ENCODE measurements around the gene DOCK10.
"Not testable (repeated sequence)": the region's sequence is repeated elsewhere in the genome, so short reads cannot be mapped to it uniquely, and the experiment has no call there.

DOCK10 gene

DNA sequence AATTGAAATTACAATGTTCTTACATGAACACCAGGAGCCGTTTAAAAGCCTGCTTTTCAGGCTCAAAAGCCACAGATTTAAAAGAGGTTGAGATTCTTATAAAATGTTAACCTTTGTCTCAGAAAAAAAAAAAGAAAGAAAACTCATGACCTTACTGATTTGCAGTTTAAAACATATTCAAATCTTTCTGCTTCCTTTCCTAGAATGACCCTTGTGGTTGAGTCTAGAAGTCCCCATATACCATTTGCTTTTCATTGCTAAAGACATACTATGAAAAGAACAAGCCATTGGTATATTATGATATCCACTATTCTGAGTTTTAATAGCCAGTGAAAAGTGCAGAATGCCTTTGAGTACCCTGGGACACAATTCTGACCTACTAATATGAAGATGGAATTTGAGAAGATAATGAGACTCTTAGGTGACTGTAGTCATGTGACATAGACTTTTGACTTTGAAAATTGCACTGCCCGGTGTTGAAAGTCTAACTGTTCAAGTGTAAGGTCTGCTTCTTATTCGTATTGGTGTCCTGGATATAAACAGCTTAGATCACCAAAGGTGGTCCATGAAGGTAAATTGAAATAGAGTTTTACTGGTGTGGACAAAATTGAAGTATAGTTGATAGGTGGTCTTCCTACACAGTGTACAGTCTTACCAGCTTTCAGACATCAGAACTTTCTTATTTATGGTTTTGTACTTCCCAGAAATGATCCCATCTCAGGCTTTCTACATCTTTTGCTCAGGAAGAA lies 117.0 kb downstream of the DOCK10 start:
- in situ Hi-C loops (cut with HindIII; ENCODE audit: low pct_unique_long_range_greater_than_20kb, low sequenced_read_pairs): no loop called here
- no peak for TF ChIP-seq JUND (IDR thresholded peaks at IDR 0.05; ENCODE audit: low read depth)

DNA sequence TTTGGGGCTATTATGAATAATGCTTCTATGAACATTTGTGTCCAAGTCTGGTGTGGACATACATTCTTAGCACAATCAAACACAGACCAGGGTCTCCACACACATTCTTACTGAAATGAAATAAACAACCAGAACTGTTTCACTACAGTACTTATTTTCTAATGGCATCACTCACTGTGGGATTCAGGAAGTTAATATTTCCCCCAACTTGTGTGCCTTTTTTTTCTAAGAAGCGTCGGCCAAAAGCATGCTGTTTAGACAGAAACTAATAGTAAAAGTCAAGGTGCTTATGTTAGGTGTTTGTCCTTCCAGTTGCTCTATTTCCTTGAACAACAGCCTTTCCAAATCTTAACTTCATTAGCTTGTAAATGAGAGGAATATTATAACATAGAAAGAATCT lies 117.6 kb downstream of the DOCK10 start:
- in situ Hi-C loops (cut with HindIII; ENCODE audit: low pct_unique_long_range_greater_than_20kb, low sequenced_read_pairs): no loop called here
- DNase-seq (ENCODE audit: low read depth in 1 of 2, low spot score in 1 of 2): no peak
- TF ChIP-seq JUND (IDR thresholded peaks at IDR 0.05; ENCODE audit: low read depth): no peak

More for the DNA sequence above, 117.0 kb downstream of the DOCK10 start:
- no peak for DNase-seq (ENCODE audit: low read depth in 1 of 2, low spot score in 1 of 2)

DNA sequence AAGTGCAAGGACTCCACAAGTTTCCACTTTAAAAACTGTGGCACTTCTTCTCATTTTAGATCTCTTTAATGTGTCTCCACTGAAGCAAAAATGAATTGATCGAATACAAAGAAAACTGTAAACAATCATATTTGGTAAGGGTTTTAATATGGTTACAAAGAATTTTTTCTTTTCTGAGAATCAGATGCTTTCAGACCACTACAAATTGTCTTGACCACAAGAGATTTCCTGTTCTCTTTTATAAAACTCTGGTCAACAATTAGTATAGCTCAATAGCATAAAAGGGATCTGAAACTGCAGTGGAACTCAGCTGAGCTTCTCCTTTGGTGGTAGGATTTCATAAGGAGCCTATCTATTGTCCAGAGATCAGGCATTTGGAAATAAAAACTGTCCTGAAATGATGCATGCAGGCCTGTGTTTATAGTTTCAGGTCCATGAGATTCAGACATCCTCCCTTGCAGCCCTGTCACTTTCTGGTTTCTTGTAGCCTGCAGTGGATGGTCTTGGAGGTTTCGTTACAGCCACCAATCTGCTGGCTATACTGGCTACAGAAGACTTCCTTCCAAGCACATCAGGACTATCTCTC lies 120.0 kb downstream of the DOCK10 start:
- no peak for TF ChIP-seq JUND (IDR thresholded peaks at IDR 0.05; ENCODE audit: low read depth)
- in situ Hi-C loops (cut with HindIII; ENCODE audit: low pct_unique_long_range_greater_than_20kb, low sequenced_read_pairs): no loop called here
- no peak for DNase-seq (ENCODE audit: low read depth in 1 of 2, low spot score in 1 of 2)

DNA sequence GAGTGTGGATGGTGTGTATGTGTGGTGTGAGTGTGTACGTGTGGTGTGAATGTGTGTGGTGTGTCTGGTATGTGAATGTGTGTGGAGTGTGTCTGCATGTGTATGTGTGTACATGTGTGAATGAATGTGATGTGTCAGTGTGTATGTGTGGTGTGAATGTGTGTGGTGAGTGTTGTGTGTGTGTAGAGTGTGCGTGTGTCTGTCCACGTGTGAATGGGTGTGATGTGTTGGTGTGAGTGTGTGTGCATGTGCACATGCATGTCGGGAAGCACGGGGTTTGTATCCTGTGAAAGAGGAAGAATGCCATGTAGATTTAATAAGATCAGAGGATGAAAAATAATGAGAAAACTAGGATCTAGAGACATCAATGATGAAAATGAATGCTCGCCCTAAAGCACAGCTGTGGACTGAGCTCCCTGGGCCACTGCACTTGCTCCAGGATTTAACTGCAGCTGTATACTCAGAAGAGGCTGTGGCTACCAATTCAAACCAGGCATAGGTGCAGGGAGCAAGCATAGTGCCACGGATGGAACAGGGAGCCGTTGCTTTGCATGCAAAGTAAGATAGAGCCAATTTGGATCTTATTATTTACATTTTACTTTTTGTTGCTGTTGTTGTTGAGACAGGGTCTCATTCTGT lies 122.7 kb downstream of the DOCK10 start:
- TF ChIP-seq JUND (IDR thresholded peaks at IDR 0.05; ENCODE audit: low read depth): no peak
- in situ Hi-C loops (cut with HindIII; ENCODE audit: low pct_unique_long_range_greater_than_20kb, low sequenced_read_pairs): no loop called here
- DNase-seq (ENCODE audit: low read depth in 1 of 2, low spot score in 1 of 2): no peak

DNA sequence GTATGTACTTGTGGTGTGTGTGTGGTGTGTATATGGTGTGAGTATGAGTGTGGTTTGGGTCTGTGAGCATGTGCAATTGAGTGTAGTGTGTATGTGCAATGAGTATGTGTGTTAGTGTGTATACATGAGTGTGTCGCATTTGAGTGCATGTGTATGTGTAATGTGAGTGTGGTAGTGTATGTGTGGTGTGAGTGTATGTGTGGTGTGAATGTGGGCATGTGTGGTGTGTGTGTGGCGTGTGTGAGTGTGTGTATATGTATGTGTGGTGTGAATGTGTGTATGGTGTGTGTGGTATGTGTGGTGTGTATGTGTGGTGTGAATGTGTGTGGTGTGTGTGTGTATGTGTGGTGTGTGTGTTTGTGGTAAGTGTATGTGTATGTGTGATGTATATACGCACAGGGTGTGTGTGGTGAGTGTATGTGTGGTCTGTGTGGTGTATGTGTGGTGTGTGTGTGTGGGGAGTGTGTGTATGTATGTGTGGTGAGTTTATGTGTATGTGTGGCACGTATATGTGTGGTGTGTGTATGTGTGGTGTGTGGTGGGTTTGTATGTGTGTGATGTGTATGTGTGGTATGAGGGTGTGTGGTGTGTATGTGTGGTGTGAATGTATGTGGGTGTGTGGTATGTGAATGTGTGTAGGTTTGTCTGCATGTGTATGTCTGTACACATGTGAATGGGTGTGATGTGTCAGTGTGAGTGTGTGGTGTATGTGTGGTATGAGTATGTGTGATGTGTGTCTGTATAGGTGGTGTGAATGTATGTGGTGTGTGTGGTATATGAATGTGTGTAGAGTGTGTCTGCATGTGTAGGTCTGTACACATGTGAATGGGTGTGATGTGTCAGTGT lies 123.4 kb downstream of the DOCK10 start:
- in situ Hi-C loops (cut with HindIII; ENCODE audit: low pct_unique_long_range_greater_than_20kb, low sequenced_read_pairs): no loop called here
- TF ChIP-seq JUND (IDR thresholded peaks at IDR 0.05; ENCODE audit: low read depth): no peak
- no peak for DNase-seq (ENCODE audit: low read depth in 1 of 2, low spot score in 1 of 2)

DNA sequence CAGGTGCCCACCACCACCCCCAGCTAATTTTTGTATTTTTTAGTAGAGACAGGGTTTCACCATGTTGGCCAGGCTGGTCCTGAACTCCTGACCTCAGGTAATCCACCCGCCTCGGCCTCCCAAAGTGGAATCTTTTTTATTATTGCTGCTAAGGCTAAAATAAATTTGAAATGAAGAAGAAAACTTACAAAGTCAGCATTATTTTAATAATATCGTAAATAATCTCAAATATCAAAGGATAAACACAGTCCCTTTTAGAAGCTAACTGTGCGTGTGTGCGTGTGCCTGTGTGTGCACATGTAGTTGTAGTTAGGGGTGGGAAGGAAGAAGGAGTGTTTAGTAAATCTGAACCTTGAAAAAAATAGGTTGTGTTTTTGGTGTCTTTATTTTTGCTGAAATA lies 125.0 kb downstream of the DOCK10 start:
- in situ Hi-C loops (cut with HindIII; ENCODE audit: low pct_unique_long_range_greater_than_20kb, low sequenced_read_pairs); DNase-seq (ENCODE audit: low read depth in 1 of 2, low spot score in 1 of 2): not testable (repeated sequence)

DNA sequence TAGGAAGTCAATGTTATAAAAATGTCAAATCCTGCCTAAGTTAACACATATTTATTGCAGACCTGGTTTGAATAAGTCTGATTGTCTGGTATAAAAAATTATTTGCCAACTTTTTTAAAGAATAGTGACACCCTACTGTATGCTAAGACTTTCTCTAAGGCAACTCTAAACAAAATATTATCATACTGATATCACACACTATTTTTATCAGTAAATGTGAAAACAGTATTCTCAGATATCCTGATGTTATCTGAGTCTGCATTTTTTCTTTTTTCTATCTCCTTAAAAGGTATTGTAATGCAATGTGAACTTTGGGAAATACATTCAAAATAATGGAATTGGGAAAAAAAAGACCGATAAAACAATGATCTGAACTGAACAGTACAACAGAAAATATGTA lies 127.1 kb downstream of the DOCK10 start:
- no peak for TF ChIP-seq JUND (IDR thresholded peaks at IDR 0.05; ENCODE audit: low read depth)
- DNase-seq (ENCODE audit: low read depth in 1 of 2, low spot score in 1 of 2): no peak
- in situ Hi-C loops (cut with HindIII; ENCODE audit: low pct_unique_long_range_greater_than_20kb, low sequenced_read_pairs): no loop called here

DNA sequence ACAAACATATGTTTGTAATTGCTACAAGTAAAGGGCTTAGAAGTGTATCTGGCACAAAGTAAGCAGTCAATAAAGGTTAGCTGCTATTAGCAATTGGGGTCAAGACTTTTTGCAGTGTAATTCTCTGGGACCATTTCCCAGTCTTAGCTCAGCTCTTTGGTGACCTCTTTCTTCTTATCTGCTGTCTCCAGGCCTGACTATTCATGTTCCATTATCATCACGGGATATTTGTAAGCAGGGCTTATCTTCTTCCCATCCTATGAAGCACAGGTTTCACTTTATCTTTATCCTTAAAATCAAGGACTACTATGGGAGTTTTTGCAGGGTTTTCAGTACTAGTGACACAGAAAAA lies 131.7 kb downstream of the DOCK10 start:
- no peak for DNase-seq (ENCODE audit: low read depth in 1 of 2, low spot score in 1 of 2)
- no peak for TF ChIP-seq JUND (IDR thresholded peaks at IDR 0.05; ENCODE audit: low read depth)
- in situ Hi-C loops (cut with HindIII; ENCODE audit: low pct_unique_long_range_greater_than_20kb, low sequenced_read_pairs): no loop called here

DNA sequence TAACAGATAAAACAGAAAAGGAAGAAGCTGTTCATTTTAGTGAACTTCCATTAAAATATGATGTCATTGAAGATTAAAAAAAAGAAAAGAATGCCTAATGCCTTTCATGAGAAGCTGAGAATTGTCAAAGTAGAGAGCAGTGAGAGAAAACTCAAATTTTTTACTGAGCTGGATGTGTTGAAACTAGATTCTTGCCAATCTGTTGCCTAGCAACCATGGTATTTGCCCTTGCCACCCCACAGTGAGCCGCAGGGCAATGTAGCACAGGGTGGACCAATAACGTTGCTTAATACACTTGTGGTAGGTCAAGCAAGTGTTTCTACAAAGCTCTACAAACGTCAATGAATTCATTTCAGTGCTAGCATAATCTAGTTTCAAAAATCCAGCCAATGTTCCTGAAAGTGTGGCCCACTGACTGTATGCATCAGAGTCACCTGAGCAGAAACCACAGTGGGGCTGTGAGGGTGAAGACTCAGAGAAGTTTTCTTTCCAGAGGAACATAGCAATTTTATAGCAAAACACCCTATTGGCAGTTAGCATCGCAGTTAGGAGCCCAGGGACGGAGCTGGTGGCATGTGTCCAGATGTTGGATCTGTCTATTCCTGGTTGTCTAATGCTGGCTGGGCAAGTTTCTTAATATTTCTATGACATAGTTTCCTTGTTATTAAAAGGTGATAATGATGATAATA lies 132.2 kb downstream of the DOCK10 start:
- no peak for TF ChIP-seq JUND (IDR thresholded peaks at IDR 0.05; ENCODE audit: low read depth)
- peak; percentile 40 to 89 for DNase-seq (ENCODE audit: low read depth in 1 of 2, low spot score in 1 of 2)
- in situ Hi-C loops (cut with HindIII; ENCODE audit: low pct_unique_long_range_greater_than_20kb, low sequenced_read_pairs): no loop called here

DNA sequence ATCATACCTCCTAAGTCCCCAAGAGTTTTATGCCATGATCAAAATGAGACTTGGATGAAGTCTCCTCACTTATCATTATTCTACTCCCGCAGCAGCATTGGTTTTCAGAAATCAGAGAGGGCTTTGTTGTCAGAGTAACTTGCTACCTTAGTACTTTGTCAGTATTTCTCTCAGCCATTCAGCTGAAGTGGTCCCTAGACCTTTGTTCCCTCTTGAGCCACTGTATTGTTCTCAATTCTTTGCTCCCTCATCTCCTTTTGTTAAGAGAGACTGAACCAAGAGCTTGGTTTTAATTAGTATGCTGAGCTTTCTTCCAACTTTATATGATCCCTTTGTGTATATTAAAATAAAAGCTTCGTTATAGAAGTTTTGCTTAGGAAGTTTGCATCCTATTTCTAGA lies 133.4 kb downstream of the DOCK10 start:
- in situ Hi-C loops (cut with HindIII; ENCODE audit: low pct_unique_long_range_greater_than_20kb, low sequenced_read_pairs): no loop called here
- no peak for DNase-seq (ENCODE audit: low read depth in 1 of 2, low spot score in 1 of 2)
- TF ChIP-seq JUND (IDR thresholded peaks at IDR 0.05; ENCODE audit: low read depth): no peak

DNA sequence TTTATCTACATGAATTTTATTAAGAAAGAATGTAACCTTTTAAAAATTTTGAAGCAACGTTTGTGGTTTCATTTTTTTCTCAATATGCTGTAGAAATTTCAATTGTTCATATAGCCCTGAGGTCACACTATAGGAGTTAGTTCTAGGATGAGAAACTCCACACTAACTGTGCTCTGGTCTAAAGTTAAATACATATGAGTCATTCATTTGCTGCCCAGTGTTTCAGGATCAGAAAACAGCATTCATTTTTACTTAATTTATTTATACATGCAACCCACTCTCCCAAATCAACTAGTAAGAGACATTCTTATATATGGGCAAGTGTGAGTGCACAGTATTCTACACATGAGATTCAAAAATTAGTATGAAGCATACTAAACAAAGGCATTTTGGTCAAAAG lies 137.9 kb downstream of the DOCK10 start:
- in situ Hi-C loops (cut with HindIII; ENCODE audit: low pct_unique_long_range_greater_than_20kb, low sequenced_read_pairs): no loop called here
- no peak for DNase-seq (ENCODE audit: low read depth in 1 of 2, low spot score in 1 of 2)

DNA sequence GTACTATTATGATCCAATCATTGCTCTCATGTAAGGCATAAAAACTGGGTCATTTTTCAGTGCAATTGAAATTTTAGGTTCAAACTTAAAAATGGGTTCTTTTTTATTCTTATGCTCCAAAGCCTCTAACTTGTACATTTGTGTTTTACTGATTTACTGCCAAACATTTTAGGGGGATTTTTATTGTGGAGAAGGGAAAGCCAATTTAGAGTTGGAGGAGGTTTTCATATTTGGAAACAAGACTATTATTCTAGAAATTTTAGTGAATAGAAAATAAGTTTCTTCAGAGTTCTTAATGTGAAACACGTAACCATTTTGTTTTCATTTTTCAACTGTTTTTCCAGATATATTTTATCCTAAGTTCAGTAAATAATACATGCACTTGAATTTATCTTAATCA lies 138.6 kb downstream of the DOCK10 start:
- in situ Hi-C loops (cut with HindIII; ENCODE audit: low pct_unique_long_range_greater_than_20kb, low sequenced_read_pairs): no loop called here
- DNase-seq (ENCODE audit: low read depth in 1 of 2, low spot score in 1 of 2): no peak
- TF ChIP-seq JUND (IDR thresholded peaks at IDR 0.05; ENCODE audit: low read depth): no peak

More for the DNA sequence above, 137.9 kb downstream of the DOCK10 start:
- TF ChIP-seq JUND (IDR thresholded peaks at IDR 0.05; ENCODE audit: low read depth): no peak

Data from T47D (cell line).